Measurements from ENCODE around the gene PAFAH1B1. TPM values are rescaled to one million over a fixed set of nuclear protein-coding genes. Genes with fewer than 3 reads are reported as not detected.

PAFAH1B1 gene
- total RNA-seq, 1 experiment from 2014 or later, result 210 TPM

DNA sequence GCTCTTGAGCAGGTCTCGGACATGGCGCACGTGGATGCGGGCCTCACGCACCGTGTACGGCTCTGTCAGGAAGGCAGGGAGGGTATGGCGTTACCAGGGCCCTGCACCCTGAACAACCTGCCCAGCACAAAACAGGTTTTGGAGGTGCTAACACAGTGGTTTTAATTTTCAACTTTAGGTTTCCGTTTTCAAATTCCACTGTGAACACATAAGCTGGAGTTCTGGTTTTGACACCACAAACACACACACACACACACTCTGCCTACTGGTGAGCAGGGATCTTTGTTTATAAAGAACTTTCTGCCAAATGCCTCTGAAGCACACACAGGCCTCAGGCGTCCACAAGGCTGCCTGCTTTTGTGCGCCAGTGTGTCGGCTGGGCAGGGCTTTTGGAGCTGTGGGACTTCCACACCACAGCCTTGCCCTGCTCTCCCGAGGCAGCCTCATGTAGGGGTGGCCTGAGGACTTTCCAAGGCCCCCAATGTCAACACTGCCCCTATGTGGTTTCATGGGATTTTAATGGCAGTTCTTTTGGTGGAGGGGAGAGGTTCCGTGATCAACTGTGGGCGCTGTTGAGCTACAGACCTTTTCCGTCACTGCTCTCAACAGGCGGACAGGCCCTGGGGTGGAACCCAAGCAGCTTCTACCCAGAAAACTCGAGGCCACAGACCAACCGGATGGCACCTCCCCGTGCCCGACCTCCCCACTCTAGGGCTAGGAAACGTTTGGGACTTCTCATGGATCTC is 108.7 kb downstream of the PAFAH1B1 start:
- BruUV-seq (replicated peaks), result no TSS peak
- H3K36me3 ChIP-seq (ENCODE audit: insufficient read depth, low read length, poor library complexity, severe bottlenecking), result peaks cover 56% of the 10 kb centered on the region
- ChIA-PET CTCF (no interaction called here), POLR2A (ENCODE audit: low non-redundant PET) (interaction anchor here (0.6 kb wide), 1 partner anchor 9 kb away, joined by 3 read pairs; no protein-coding TSS in a partner anchor)
- intact Hi-C loops (cut with micrococcal nuclease; ENCODE audit: unreplicated experiment), result no loop called here
- TF ChIP-seq, protein P1, sequence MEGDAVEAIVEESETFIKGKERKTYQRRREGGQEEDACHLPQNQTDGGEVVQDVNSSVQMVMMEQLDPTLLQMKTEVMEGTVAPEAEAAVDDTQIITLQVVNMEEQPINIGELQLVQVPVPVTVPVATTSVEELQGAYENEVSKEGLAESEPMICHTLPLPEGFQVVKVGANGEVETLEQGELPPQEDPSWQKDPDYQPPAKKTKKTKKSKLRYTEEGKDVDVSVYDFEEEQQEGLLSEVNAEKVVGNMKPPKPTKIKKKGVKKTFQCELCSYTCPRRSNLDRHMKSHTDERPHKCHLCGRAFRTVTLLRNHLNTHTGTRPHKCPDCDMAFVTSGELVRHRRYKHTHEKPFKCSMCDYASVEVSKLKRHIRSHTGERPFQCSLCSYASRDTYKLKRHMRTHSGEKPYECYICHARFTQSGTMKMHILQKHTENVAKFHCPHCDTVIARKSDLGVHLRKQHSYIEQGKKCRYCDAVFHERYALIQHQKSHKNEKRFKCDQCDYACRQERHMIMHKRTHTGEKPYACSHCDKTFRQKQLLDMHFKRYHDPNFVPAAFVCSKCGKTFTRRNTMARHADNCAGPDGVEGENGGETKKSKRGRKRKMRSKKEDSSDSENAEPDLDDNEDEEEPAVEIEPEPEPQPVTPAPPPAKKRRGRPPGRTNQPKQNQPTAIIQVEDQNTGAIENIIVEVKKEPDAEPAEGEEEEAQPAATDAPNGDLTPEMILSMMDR (conservative IDR thresholded peaks at IDR 0.05; ENCODE audit: low read depth, low read length), result no peak
- no peak for TF ChIP-seq EZH2 (IDR thresholded peaks at IDR 0.05; ENCODE audit: borderline replicate concordance, low read depth, low read length, poor library complexity, severe bottlenecking)
- H3K27me3 ChIP-seq (replicated peaks; ENCODE audit: insufficient read depth, low read depth, low read length, poor library complexity), result no peaks in the 10 kb centered on the region
- H3K9me3 ChIP-seq (ENCODE audit: low read depth, low read length, poor library complexity, severe bottlenecking), result no peaks in the 10 kb centered on the region
- no peak overlapping the region for H3K27ac ChIP-seq (ENCODE audit: low read depth, low read length, poor library complexity, severe bottlenecking)
- H3K4me3 ChIP-seq (ENCODE audit: low read depth, low read length, poor library complexity, severe bottlenecking), result no peak overlapping the region
- DNase-seq (ENCODE audit: low spot score), result no peak
- no peaks in the 10 kb centered on the region for H3K4me1 ChIP-seq (ENCODE audit: insufficient read depth, low read length, poor library complexity, severe bottlenecking)

DNA sequence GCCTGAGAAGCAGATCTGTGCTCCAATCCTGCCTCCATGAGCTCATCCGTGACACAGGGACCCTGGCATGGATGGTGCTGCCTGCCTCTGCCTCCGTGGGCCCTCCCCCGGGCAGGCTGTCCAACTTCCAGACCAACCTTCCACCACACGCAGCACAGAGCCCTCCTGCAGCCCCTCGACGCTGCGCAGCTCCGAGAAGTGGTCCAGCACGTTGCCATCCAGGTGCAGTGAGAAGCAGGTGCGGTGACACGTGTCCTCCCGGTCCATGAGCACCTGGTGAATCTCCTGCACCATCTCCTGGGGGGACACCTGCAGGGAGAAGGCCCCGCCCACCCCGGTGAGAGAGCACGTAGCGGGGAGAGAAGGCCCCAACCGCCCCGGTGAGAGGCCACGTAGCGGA is 109.7 kb downstream of the PAFAH1B1 start:
- intact Hi-C loops (cut with micrococcal nuclease; ENCODE audit: unreplicated experiment), result no loop called here
- no peaks in the 10 kb centered on the region for H3K9me3 ChIP-seq (ENCODE audit: low read depth, low read length, poor library complexity, severe bottlenecking)
- peaks cover 51% of the 10 kb centered on the region for H3K36me3 ChIP-seq (ENCODE audit: insufficient read depth, low read length, poor library complexity, severe bottlenecking)
- no peak for DNase-seq (ENCODE audit: low spot score)
- no peaks in the 10 kb centered on the region for H3K27me3 ChIP-seq (replicated peaks; ENCODE audit: insufficient read depth, low read depth, low read length, poor library complexity)
- ChIA-PET CTCF (no interaction called here), POLR2A (ENCODE audit: low non-redundant PET) (no interaction called here)
- H3K4me3 ChIP-seq (ENCODE audit: low read depth, low read length, poor library complexity, severe bottlenecking), result no peak overlapping the region
- peaks cover 8% of the 10 kb centered on the region for H3K4me1 ChIP-seq (ENCODE audit: insufficient read depth, low read length, poor library complexity, severe bottlenecking)
- TF ChIP-seq EZH2 (IDR thresholded peaks at IDR 0.05; ENCODE audit: borderline replicate concordance, low read depth, low read length, poor library complexity, severe bottlenecking), result no peak
- TF ChIP-seq, protein P1 (conservative IDR thresholded peaks at IDR 0.05; ENCODE audit: low read depth, low read length), result no peak
- H3K27ac ChIP-seq (ENCODE audit: low read depth, low read length, poor library complexity, severe bottlenecking), result no peak overlapping the region
- no TSS peak for BruUV-seq (replicated peaks)

GRCh38 chr17:2703606-2704005 is 110.2 kb downstream of the PAFAH1B1 start:
- intact Hi-C loops (cut with micrococcal nuclease; ENCODE audit: unreplicated experiment), result no loop called here
- DNase-seq (ENCODE audit: low spot score), result no peak
- CTCF ChIA-PET, result no interaction called here
- no peak overlapping the region for H3K27ac ChIP-seq (ENCODE audit: low read depth, low read length, poor library complexity, severe bottlenecking)
- H3K4me1 ChIP-seq (ENCODE audit: insufficient read depth, low read length, poor library complexity, severe bottlenecking), result peaks cover 12% of the 10 kb centered on the region
- no peaks in the 10 kb centered on the region for H3K9me3 ChIP-seq (ENCODE audit: low read depth, low read length, poor library complexity, severe bottlenecking)
- no peaks in the 10 kb centered on the region for H3K27me3 ChIP-seq (replicated peaks; ENCODE audit: insufficient read depth, low read depth, low read length, poor library complexity)
- POLR2A ChIA-PET (ENCODE audit: low non-redundant PET), result no interaction called here
- no peak overlapping the region for H3K4me3 ChIP-seq (ENCODE audit: low read depth, low read length, poor library complexity, severe bottlenecking)
- TF ChIP-seq, protein P1 (conservative IDR thresholded peaks at IDR 0.05; ENCODE audit: low read depth, low read length), result no peak
- TF ChIP-seq EZH2 (IDR thresholded peaks at IDR 0.05; ENCODE audit: borderline replicate concordance, low read depth, low read length, poor library complexity, severe bottlenecking), result no peak
- BruUV-seq (replicated peaks), result no TSS peak
- H3K36me3 ChIP-seq (ENCODE audit: insufficient read depth, low read length, poor library complexity, severe bottlenecking), result peaks cover 47% of the 10 kb centered on the region

Measured in A673 (cell line).